Cardiac septum (tissue), 1 donor: ENCODE measurements around the gene WWC2. TPM values are rescaled to one million over a fixed set of nuclear protein-coding genes. Genes with fewer than 3 reads are reported as not detected.

Experiments
- DNase-seq: peaks from one replicate; pipeline ENCODE4 v3.0.0-alpha.2; 2020; ENCODE audit warnings: low spot score
- intact Hi-C: fragments of 100-400 bp; cut with DNase I; formaldehyde crosslinking; loops from one replicate; pipeline ENCODE4 v1.14.0; 2022
- total RNA-seq: library from RNA; stranded (reverse); fragmentation: NEBNext Ultra II Directional; extraction: Animal tissue kit (Norgen Biotek cat#: 25700); gene quantifications from one replicate; pipeline ENCODE4 v1.2.1, GENCODE V29; 2021
- donor health status: DM: no; HTN: no; CAD: no.

Gene WWC2
- total RNA-seq, 1 donor from 2014 or later = 38.3 TPM

- intact Hi-C loops = no loop called here
- no peak for DNase-seq
Measured at GRCh38 chr4:183333983-183334382, 234.9 kb downstream of the WWC2 start.

GRCh38 chr4:183335369-183335940 lies 236.4 kb downstream of the WWC2 start:
- intact Hi-C loops = no loop called here
- peak; percentile 65 for DNase-seq

GRCh38 chr4:183337349-183337748 lies 238.3 kb downstream of the WWC2 start:
- peak; percentile 29 for DNase-seq
- intact Hi-C loops = no loop called here

GRCh38 chr4:183337833-183338232 lies 238.8 kb downstream of the WWC2 start:
- intact Hi-C loops = no loop called here
- peak; percentile 51 for DNase-seq

GRCh38 chr4:183342541-183343533 lies 243.8 kb downstream of the WWC2 start:
- DNase-seq = peak; percentile 68
- intact Hi-C loops = no loop called here

GRCh38 chr4:183343730-183344129 lies 244.7 kb downstream of the WWC2 start:
- intact Hi-C loops = no loop called here
- DNase-seq = peak; percentile 36

GRCh38 chr4:183344523-183345255 lies 245.6 kb downstream of the WWC2 start:
- intact Hi-C loops = no loop called here
- DNase-seq = peak; percentile 56

- intact Hi-C loops = no loop called here
Measured at GRCh38 chr4:183345261-183345660, 246.2 kb downstream of the WWC2 start.

GRCh38 chr4:183347146-183347545 lies 248.1 kb downstream of the WWC2 start:
- intact Hi-C loops = no loop called here
- peak; percentile 35 for DNase-seq

More at GRCh38 chr4:183345261-183345660, 246.2 kb downstream of the WWC2 start:
- DNase-seq = peak; percentile 29

GRCh38 chr4:183347566-183347965 lies 248.5 kb downstream of the WWC2 start:
- no peak for DNase-seq
- intact Hi-C loops = no loop called here

- DNase-seq = no peak
- intact Hi-C loops = no loop called here
Measured at GRCh38 chr4:183348136-183348535, 249.1 kb downstream of the WWC2 start.

GRCh38 chr4:183348706-183349659 lies 249.9 kb downstream of the WWC2 start:
- intact Hi-C loops = no loop called here
- peak; percentile 35 for DNase-seq

GRCh38 chr4:183349673-183350072 lies 250.6 kb downstream of the WWC2 start:
- intact Hi-C loops = no loop called here

GRCh38 chr4:183350317-183351071 lies 251.4 kb downstream of the WWC2 start:
- peak; percentile 36 for DNase-seq
- intact Hi-C loops = no loop called here

More at GRCh38 chr4:183349673-183350072, 250.6 kb downstream of the WWC2 start:
- DNase-seq = peak; percentile 55

- intact Hi-C loops = no loop called here
- no peak for DNase-seq
Measured at GRCh38 chr4:183352546-183352945, 253.5 kb downstream of the WWC2 start.

GRCh38 chr4:183353557-183353956 lies 254.5 kb downstream of the WWC2 start:
- no peak for DNase-seq
- intact Hi-C loops = no loop called here

- DNase-seq = no peak
- intact Hi-C loops = no loop called here
Measured at GRCh38 chr4:183354219-183354618, 255.2 kb downstream of the WWC2 start.

- intact Hi-C loops = no loop called here
- no peak for DNase-seq
Measured at GRCh38 chr4:183355405-183355804, 256.3 kb downstream of the WWC2 start.
